A673 (cell line): Measurements from ENCODE around the gene ZFAND5.

Source experiments
- CTCF ChIP-seq: fragments of 300-800, 200-600 bp; sonication (generic); conservative IDR thresholded peaks from 2 replicates; pipeline ENCODE4 v1.5.1; 2017; ENCODE audit warnings: low read depth, mild to moderate bottlenecking, antibody characterized with exemption, low read length, moderate library complexity, mixed read lengths
- EZH2 ChIP-seq: fragments of 200-600 bp; sonication (generic); IDR thresholded peaks from 2 replicates; pipeline ENCODE4 v1.6.1; 2017; ENCODE audit warnings: borderline replicate concordance, low read depth, mild to moderate bottlenecking, mixed read lengths, antibody characterized with exemption, low read length; ENCODE audit not compliant: poor library complexity, severe bottlenecking

- no peak for TF ChIP-seq CTCF
- no peak for TF ChIP-seq EZH2
Measured at GRCh38 chr9:72412483-72413040, 47.6 kb upstream of the ZFAND5 start.
